ENCODE measurements around the gene OSBP2. TPM values are rescaled to one million over a fixed set of nuclear protein-coding genes. Genes with fewer than 3 reads are reported as not detected.

OSBP2 gene, protein sequence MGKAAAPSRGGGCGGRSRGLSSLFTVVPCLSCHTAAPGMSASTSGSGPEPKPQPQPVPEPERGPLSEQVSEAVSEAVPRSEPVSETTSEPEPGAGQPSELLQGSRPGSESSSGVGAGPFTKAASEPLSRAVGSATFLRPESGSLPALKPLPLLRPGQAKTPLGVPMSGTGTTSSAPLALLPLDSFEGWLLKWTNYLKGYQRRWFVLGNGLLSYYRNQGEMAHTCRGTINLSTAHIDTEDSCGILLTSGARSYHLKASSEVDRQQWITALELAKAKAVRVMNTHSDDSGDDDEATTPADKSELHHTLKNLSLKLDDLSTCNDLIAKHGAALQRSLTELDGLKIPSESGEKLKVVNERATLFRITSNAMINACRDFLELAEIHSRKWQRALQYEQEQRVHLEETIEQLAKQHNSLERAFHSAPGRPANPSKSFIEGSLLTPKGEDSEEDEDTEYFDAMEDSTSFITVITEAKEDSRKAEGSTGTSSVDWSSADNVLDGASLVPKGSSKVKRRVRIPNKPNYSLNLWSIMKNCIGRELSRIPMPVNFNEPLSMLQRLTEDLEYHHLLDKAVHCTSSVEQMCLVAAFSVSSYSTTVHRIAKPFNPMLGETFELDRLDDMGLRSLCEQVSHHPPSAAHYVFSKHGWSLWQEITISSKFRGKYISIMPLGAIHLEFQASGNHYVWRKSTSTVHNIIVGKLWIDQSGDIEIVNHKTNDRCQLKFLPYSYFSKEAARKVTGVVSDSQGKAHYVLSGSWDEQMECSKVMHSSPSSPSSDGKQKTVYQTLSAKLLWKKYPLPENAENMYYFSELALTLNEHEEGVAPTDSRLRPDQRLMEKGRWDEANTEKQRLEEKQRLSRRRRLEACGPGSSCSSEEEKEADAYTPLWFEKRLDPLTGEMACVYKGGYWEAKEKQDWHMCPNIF
- total RNA-seq (2022; extraction: Qiagen RNA extraction) = 8.2 to 11.8 TPM (median 11.1 TPM) in 5 replicates

DNA sequence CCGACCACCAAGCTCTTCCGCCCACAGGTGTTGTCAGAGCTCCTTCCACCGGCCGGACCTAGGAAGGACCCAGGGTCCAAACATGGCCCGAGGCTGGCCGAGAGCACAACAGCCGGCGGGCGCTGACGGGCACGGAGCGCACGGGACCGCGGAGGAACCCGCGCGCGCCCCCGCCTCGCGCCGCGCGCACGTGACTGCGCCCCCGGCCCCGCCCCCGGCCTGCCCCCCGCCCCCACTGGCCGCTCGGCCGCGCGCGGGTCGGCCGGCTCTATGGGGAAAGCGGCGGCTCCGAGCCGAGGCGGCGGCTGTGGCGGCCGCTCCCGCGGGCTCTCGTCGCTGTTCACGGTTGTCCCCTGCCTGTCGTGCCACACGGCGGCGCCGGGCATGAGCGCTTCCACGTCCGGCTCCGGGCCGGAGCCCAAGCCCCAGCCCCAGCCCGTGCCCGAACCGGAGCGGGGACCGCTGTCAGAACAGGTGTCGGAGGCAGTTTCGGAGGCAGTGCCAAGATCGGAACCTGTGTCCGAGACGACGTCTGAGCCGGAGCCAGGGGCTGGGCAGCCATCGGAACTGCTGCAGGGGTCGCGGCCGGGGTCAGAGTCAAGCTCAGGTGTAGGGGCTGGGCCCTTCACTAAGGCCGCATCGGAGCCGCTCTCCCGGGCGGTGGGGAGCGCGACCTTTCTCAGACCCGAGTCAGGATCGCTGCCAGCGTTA lies at the start of gene OSBP2:
Gene OSBP2 (plus strand): TSS at position 235 of the 711 bp plus-strand sequence. CDS start 36 bp downstream, at position 271.

DNA sequence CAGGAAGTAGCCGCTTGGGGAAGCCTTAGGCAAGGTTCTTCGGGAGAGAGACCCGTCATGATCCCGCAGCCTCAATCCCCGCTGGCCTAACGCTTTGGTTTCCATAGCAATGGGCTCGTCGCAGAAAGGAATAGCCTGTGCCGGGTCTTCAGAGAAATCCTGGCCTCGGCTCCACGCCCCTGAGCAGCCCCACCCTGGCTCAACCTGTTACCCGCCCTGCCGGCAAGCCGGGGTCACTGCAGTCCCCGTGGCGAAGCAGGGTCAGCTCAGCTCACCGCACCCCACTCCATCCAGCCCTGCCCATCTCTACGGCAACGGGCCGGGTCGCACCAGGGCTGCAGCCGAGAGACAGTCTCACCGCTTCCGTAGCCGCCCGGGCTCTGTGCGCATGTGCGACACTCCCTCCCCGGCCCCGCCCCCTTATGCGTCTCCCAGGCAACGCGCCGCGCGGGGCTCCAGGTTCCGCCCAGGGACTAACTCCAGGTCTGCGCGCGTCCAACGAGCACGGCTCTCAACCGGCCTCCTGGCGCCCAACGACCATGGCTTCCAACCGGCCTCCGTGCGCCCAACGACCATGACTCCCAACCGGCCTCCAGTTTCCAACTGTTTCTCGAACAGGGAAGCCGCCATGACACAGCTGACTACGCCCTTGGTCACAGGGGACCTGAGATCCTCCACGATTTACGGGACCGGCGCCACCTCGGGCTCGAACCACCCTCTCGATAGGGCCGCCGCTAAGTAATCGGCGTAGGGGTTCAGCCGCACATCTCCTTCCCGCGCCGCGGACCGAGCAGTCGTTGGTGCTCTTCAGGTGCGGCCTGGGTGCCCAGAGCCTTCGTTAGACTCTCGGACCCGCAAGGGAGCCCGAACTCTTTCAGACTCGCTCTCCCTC lies 26.9 kb upstream of the OSBP2 start, which contains the start of gene DUSP18:
Gene DUSP18 (minus strand): TSS at position 382 of the 892 bp plus-strand sequence. CDS start 3,872 bp downstream, outside the sequence.

Other genes starting within 250 kb of the OSBP2 start
- gene SEC14L3, start 222.9 kb upstream of the OSBP2 start, total RNA-seq (2022; extraction: Qiagen RNA extraction) = not detected in 5 replicates
- 3.7 to 6.7 TPM (median 5.5 TPM) in 5 replicates for gene SEC14L4, start 189.2 kb upstream of the OSBP2 start, total RNA-seq (2022; extraction: Qiagen RNA extraction)
- gene SEC14L6, start 148.1 kb upstream of the OSBP2 start, total RNA-seq (2022; extraction: Qiagen RNA extraction) = not detected in 5 replicates
- gene GAL3ST1, start 120.2 kb upstream of the OSBP2 start, total RNA-seq (2022; extraction: Qiagen RNA extraction) = 7.0 to 11.8 TPM (median 11.1 TPM) in 5 replicates
- 107 to 121 TPM (median 111 TPM) in 5 replicates for gene PES1, start 103.0 kb upstream of the OSBP2 start, total RNA-seq (2022; extraction: Qiagen RNA extraction)
- gene TCN2, start 87.7 kb upstream of the OSBP2 start, total RNA-seq (2022; extraction: Qiagen RNA extraction) = 4.6 to 5.6 TPM (median 5.0 TPM) in 5 replicates
- 4.7 to 6.7 TPM (median 5.8 TPM) in 5 replicates for gene SLC35E4, start 59.1 kb upstream of the OSBP2 start, total RNA-seq (2022; extraction: Qiagen RNA extraction)
- 4.1 to 6.8 TPM (median 5.2 TPM) in 5 replicates for gene DUSP18, start 27.0 kb upstream of the OSBP2 start, total RNA-seq (2022; extraction: Qiagen RNA extraction)